PC-3 (cell line): Measurements from ENCODE around the gene TEX29. TPM values are rescaled to one million over a fixed set of nuclear protein-coding genes. Genes with fewer than 3 reads are reported as not detected.

Experiments used
- ATAC-seq: fragments of 200-7000 bp; cut with Tn5 transposase; 2 replicates; pipeline ENCODE4 v1.9.1; 2020; ENCODE audit warnings: mild to moderate bottlenecking, moderate library complexity
- BruUV-seq: library from RNA; stranded (reverse); fragments of 400-500 nt; replicated peaks from 2 replicates; lab custom pipeline; 2021; lab: Mats Ljungman, UMichigan
- CTCF ChIA-PET: fragments of 300-600 bp; sonication (Branson Sonifier 250); formaldehyde crosslinking; loops from one replicate; lab custom pipeline; 2022; ENCODE audit warnings: antibody characterized with exemption; lab: Charles Lee
- POLR2A ChIA-PET: fragments of 300-600 bp; sonication (Branson Sonifier 250); formaldehyde crosslinking; loops from one replicate; lab custom pipeline; 2022; ENCODE audit warnings: antibody characterized with exemption; ENCODE audit not compliant: unreplicated experiment; lab: Charles Lee
- DNase-seq: peaks from one replicate; pipeline ENCODE4 v3.0.0-alpha.2; 2015
- H2AFZ ChIP-seq: fragments of 300-600 bp; sonication (generic); 2 replicates; pipeline ENCODE4 v1.6.0; 2016; ENCODE audit warnings: antibody characterized with exemption, low read length
- H3F3A ChIP-seq: fragments of 300-600 bp; sonication (generic); one replicate; pipeline ENCODE4 v1.6.0; 2017; ENCODE audit warnings: antibody characterized with exemption, low read length, control low read depth, mild to moderate bottlenecking; ENCODE audit not compliant: unreplicated experiment
- H3K27ac ChIP-seq: fragments of 300-600 bp; sonication (generic); 2 replicates; pipeline ENCODE4 v1.5.1; 2016; ENCODE audit warnings: mild to moderate bottlenecking, low read length
- H3K27me3 ChIP-seq: fragments of 300-600 bp; sonication (generic); 2 replicates; pipeline ENCODE4 v1.6.1; 2016; ENCODE audit warnings: low read length, mixed read lengths
- H3K36me3 ChIP-seq: fragments of 300-600 bp; sonication (generic); 2 replicates; pipeline ENCODE4 v1.6.1; 2016; ENCODE audit warnings: low read depth, mixed run types, low read length, mixed read lengths
- H3K4me1 ChIP-seq: fragments of 300-600 bp; sonication (generic); 2 replicates; pipeline ENCODE4 v1.5.1; 2016; ENCODE audit warnings: low read length; ENCODE audit not compliant: insufficient read depth
- H3K4me2 ChIP-seq: fragments of 300-600 bp; sonication (generic); 2 replicates; pipeline ENCODE4 v1.6.0; 2016; ENCODE audit warnings: low read length
- H3K4me3 ChIP-seq: fragments of 300-600 bp; sonication (generic); 2 replicates; pipeline ENCODE4 v1.5.1; 2016; ENCODE audit warnings: mild to moderate bottlenecking, low read length, mixed read lengths
- H3K79me2 ChIP-seq: fragments of 300-600 bp; sonication (generic); 2 replicates; pipeline ENCODE4 v1.6.1; 2017; ENCODE audit warnings: low read length, mixed read lengths
- H3K9ac ChIP-seq: fragments of 300-600 bp; sonication (generic); 2 replicates; pipeline ENCODE4 v1.6.0; 2016; ENCODE audit warnings: mild to moderate bottlenecking, low read length
- H3K9me2 ChIP-seq: fragments of 300-600 bp; sonication (generic); replicated peaks from 2 replicates; pipeline ENCODE4 v1.6.1; 2016; ENCODE audit warnings: mixed run types, low read length, mixed read lengths
- H3K9me3 ChIP-seq: fragments of 300-600 bp; sonication (generic); 2 replicates; pipeline ENCODE4 v1.6.1; 2016; ENCODE audit warnings: low read length, mixed read lengths
- H4K20me1 ChIP-seq: fragments of 300-600 bp; sonication (generic); 2 replicates; pipeline ENCODE4 v1.6.1; 2016; ENCODE audit warnings: low read length, mixed read lengths
- CTCF ChIP-seq: fragments of 300-600 bp; sonication (generic); conservative IDR thresholded peaks from 2 replicates; pipeline ENCODE4 v1.5.1; 2017; ENCODE audit warnings: antibody characterized with exemption, low read depth, mild to moderate bottlenecking, low read length
- EZH2 ChIP-seq: fragments of 300-600 bp; sonication (generic); IDR thresholded peaks from one replicate; pipeline ENCODE4 v1.6.1; 2017; ENCODE audit warnings: antibody characterized with exemption, mild to moderate bottlenecking, low read length; ENCODE audit not compliant: unreplicated experiment
- EZH2phosphoT487 ChIP-seq: fragments of 300-600 bp; sonication (generic); IDR thresholded peaks from 2 replicates; pipeline ENCODE4 v1.6.1; 2018; ENCODE audit warnings: mild to moderate bottlenecking, antibody characterized with exemption, low read length, borderline replicate concordance
- intact Hi-C: fragments of 100-400 bp; cut with micrococcal nuclease; formaldehyde crosslinking; loops from 2 replicates; pipeline ENCODE4 v1.9.0; 2023
- total RNA-seq: library from RNA; depleted of rRNA; stranded (reverse); fragments of >200 nt; gene quantifications from 2 replicates; pipeline ENCODE4 v1.2.3, GENCODE V29; 2014

The TEX29 gene
- total RNA-seq, 1 experiment from 2014 or later, result not detected

GRCh38 chr13:111304603-111305289, 15.7 kb upstream of the TEX29 start:
- Histone ChIP-seq H3K4me1 (no peaks in the 10 kb centered on the region), H3K27me3 (no peaks in the 10 kb centered on the region), H3K9me3 (no peaks in the 10 kb centered on the region), H3K36me3 (peaks cover 9% of the 10 kb centered on the region; the same call in 1 of the 2 replicates), H3K9me2 (no peaks in the 10 kb centered on the region), H3K4me3 (no peak overlapping the region), H3K79me2 (no peaks in the 10 kb centered on the region), H3K4me2 (no peak overlapping the region), H4K20me1 (no peaks in the 10 kb centered on the region), H2AFZ (no peak overlapping the region), H3K9ac (no peak overlapping the region), H3K27ac (no peak overlapping the region), H3F3A (no peaks in the 10 kb centered on the region)
- ChIA-PET CTCF (no interaction called here), POLR2A (no interaction called here)
- ATAC-seq (no peak), DNase-seq (no peak)
- no TSS peak for BruUV-seq
- intact Hi-C loops, result no loop called here
- TF ChIP-seq EZH2 (no peak), EZH2phosphoT487 (no peak), CTCF (no peak)

- no peaks in the 10 kb centered on the region for H3K9me2 ChIP-seq
- no peaks in the 10 kb centered on the region for H3F3A ChIP-seq
- ATAC-seq, result no peak
- no peaks in the 10 kb centered on the region for H4K20me1 ChIP-seq
- no TSS peak for BruUV-seq
- H3K4me2 ChIP-seq, result no peak overlapping the region
- H2AFZ ChIP-seq, result no peak overlapping the region
- TF ChIP-seq EZH2 (no peak), EZH2phosphoT487 (no peak), CTCF (no peak)
- H3K4me1 ChIP-seq, result no peaks in the 10 kb centered on the region
- no peaks in the 10 kb centered on the region for H3K36me3 ChIP-seq
- H3K27ac ChIP-seq, result no peak overlapping the region
- no peak for DNase-seq
- POLR2A ChIA-PET, result no interaction called here
- no peaks in the 10 kb centered on the region for H3K79me2 ChIP-seq
- no peak overlapping the region for H3K9ac ChIP-seq
- CTCF ChIA-PET, result no interaction called here
- no peak overlapping the region for H3K4me3 ChIP-seq
- no peaks in the 10 kb centered on the region for H3K27me3 ChIP-seq
- intact Hi-C loops, result no loop called here
- no peaks in the 10 kb centered on the region for H3K9me3 ChIP-seq
Observed at GRCh38 chr13:111312944-111313590, 7.4 kb upstream of the TEX29 start.

- Histone ChIP-seq H3K27me3 (no peaks in the 10 kb centered on the region), H3K9ac (no peak overlapping the region), H3K4me3 (no peak overlapping the region), H3K36me3 (no peaks in the 10 kb centered on the region), H3K9me2 (no peaks in the 10 kb centered on the region), H3K27ac (no peak overlapping the region), H2AFZ (no peak overlapping the region), H3K4me2 (no peak overlapping the region), H3F3A (no peaks in the 10 kb centered on the region), H4K20me1 (no peaks in the 10 kb centered on the region), H3K9me3 (no peaks in the 10 kb centered on the region), H3K79me2 (no peaks in the 10 kb centered on the region), H3K4me1 (no peaks in the 10 kb centered on the region)
- ATAC-seq (no peak), DNase-seq (no peak)
- ChIA-PET CTCF (no interaction called here), POLR2A (no interaction called here)
- no TSS peak for BruUV-seq
- no peak for TF ChIP-seq EZH2phosphoT487
- no peak for TF ChIP-seq CTCF
- no peak for TF ChIP-seq EZH2
- intact Hi-C loops, result no loop called here
Observed at GRCh38 chr13:111313911-111314425, 6.5 kb upstream of the TEX29 start.
